Measurements from ENCODE around the gene KAZN. TPM values are rescaled to one million over a fixed set of nuclear protein-coding genes. Genes with fewer than 3 reads are reported as not detected.

KAZN gene
- total RNA-seq, 1 donor from 2014 or later, result 7.9 TPM

DNA sequence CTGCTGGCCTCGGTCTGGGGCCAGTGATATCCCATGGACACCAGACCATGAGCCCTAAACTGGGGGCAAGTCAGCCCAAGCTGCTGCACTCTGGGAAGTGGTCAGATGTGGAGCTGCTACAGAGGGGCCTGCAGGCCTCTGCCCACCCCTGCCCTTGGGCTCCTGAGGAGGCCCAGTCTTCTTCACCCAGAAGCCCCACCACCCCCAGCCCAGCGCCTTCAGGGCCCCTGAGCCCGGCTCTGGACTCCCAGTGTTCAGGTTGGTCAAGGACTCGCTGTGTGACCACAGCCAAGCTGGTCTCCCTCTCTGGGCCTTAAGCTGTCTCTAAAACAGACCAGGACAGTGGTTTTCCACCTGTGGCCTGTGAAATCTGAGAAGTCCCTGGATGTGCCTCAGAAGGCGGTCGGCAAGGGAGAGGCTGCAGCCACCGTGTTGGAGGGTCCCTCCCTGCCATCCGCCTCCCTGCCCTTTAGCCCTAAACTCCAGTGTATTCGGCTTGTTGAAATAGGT is 475.4 kb downstream of the KAZN start:
- peaks cover 7% of the 10 kb centered on the region for H3K27me3 Mint-ChIP-seq (ENCODE audit: unreplicated experiment)
- DNase-seq, result no peak
- H3K36me3 Mint-ChIP-seq (ENCODE audit: unreplicated experiment), result no peaks in the 10 kb centered on the region
- H3K4me1 Mint-ChIP-seq (ENCODE audit: low read depth, unreplicated experiment), result no peaks in the 10 kb centered on the region
- H3K4me3 Mint-ChIP-seq (ENCODE audit: unreplicated experiment), result no peak overlapping the region
- H3K27ac Mint-ChIP-seq (ENCODE audit: unreplicated experiment), result no peak overlapping the region
- no peaks in the 10 kb centered on the region for H3K9me3 Mint-ChIP-seq (ENCODE audit: unreplicated experiment)
- TF ChIP-seq, protein P1, sequence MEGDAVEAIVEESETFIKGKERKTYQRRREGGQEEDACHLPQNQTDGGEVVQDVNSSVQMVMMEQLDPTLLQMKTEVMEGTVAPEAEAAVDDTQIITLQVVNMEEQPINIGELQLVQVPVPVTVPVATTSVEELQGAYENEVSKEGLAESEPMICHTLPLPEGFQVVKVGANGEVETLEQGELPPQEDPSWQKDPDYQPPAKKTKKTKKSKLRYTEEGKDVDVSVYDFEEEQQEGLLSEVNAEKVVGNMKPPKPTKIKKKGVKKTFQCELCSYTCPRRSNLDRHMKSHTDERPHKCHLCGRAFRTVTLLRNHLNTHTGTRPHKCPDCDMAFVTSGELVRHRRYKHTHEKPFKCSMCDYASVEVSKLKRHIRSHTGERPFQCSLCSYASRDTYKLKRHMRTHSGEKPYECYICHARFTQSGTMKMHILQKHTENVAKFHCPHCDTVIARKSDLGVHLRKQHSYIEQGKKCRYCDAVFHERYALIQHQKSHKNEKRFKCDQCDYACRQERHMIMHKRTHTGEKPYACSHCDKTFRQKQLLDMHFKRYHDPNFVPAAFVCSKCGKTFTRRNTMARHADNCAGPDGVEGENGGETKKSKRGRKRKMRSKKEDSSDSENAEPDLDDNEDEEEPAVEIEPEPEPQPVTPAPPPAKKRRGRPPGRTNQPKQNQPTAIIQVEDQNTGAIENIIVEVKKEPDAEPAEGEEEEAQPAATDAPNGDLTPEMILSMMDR (IDR thresholded peaks at IDR 0.05; ENCODE audit: partially characterized antibody, unreplicated experiment), result no peak

DNA sequence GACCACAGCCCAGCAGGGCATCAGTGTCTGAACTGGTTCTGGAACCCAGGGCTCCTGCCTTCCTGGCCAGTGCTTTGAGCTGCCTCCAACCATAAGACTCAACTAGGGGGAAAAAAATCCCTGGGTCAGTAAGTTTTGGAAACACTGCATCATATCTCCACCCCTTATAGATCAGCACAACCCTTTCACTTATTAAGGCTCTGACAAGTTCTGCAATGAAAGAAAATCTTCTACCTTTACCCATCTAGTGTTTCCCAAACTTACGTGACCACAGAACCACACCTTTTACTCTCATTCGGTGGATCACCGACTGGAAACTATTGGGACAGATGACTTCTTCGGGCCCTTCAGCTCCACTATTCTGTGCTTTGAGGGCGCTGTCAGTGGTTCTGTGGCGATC is 476.7 kb downstream of the KAZN start:
- Mint-ChIP-seq H3K27ac (ENCODE audit: unreplicated experiment) (no peak overlapping the region), H3K9me3 (ENCODE audit: unreplicated experiment) (no peaks in the 10 kb centered on the region), H3K4me3 (ENCODE audit: unreplicated experiment) (no peak overlapping the region), H3K27me3 (ENCODE audit: unreplicated experiment) (peaks cover 8% of the 10 kb centered on the region), H3K4me1 (ENCODE audit: low read depth, unreplicated experiment) (no peaks in the 10 kb centered on the region), H3K36me3 (ENCODE audit: unreplicated experiment) (no peaks in the 10 kb centered on the region)
- TF ChIP-seq, protein P1 (IDR thresholded peaks at IDR 0.05; ENCODE audit: partially characterized antibody, unreplicated experiment), result no peak
- no peak for DNase-seq

DNA sequence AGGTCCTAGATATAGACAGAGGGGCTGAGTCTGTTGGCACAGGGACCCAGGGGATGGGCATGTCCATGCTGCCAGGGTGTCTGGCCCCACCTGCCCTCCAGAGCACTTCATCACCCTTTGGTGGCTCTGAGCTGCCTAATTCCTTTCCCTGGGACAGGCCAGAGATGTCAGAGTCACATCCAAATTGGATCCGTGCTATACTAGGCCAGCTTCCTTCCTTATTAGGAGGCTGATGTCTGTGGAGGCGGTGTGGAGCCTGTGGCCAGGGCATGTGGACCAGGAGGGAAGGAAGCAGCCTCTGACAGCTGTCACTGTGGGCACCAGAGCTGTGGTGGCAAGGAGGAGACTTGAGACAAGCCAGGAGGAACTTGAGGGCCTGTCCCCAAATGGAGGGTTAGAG is 477.3 kb downstream of the KAZN start:
- no peak overlapping the region for H3K27ac Mint-ChIP-seq (ENCODE audit: unreplicated experiment)
- no peaks in the 10 kb centered on the region for H3K9me3 Mint-ChIP-seq (ENCODE audit: unreplicated experiment)
- no peak overlapping the region for H3K4me3 Mint-ChIP-seq (ENCODE audit: unreplicated experiment)
- no peaks in the 10 kb centered on the region for H3K36me3 Mint-ChIP-seq (ENCODE audit: unreplicated experiment)
- TF ChIP-seq, protein P1 (IDR thresholded peaks at IDR 0.05; ENCODE audit: partially characterized antibody, unreplicated experiment), result no peak
- no peak for DNase-seq
- H3K27me3 Mint-ChIP-seq (ENCODE audit: unreplicated experiment), result peaks cover 8% of the 10 kb centered on the region
- H3K4me1 Mint-ChIP-seq (ENCODE audit: low read depth, unreplicated experiment), result no peaks in the 10 kb centered on the region

DNA sequence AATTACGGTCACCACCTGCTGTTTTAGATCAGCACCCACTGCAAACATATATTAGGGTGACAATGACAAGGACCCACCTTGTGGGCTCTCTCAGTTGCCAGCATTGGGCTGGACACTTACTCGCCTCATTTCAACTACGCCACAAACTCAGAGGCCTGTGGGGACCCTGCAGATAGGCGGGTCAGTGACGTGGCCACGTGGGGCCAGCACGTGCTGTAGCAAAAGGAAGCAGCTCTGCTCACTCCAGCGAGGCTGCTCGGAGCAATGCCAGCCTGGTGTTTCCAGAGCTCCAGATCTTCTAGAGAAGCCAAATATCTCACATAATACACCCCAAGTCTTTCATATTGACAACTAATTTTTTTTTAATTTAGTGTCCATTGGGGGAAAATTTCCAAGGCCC is 478.3 kb downstream of the KAZN start:
- H3K9me3 Mint-ChIP-seq (ENCODE audit: unreplicated experiment), result no peaks in the 10 kb centered on the region
- TF ChIP-seq, protein P1 (IDR thresholded peaks at IDR 0.05; ENCODE audit: partially characterized antibody, unreplicated experiment), result no peak
- H3K36me3 Mint-ChIP-seq (ENCODE audit: unreplicated experiment), result no peaks in the 10 kb centered on the region
- H3K4me1 Mint-ChIP-seq (ENCODE audit: low read depth, unreplicated experiment), result no peaks in the 10 kb centered on the region
- H3K27me3 Mint-ChIP-seq (ENCODE audit: unreplicated experiment), result peaks cover 8% of the 10 kb centered on the region
- H3K27ac Mint-ChIP-seq (ENCODE audit: unreplicated experiment), result no peak overlapping the region
- DNase-seq, result no peak
- no peak overlapping the region for H3K4me3 Mint-ChIP-seq (ENCODE audit: unreplicated experiment)

DNA sequence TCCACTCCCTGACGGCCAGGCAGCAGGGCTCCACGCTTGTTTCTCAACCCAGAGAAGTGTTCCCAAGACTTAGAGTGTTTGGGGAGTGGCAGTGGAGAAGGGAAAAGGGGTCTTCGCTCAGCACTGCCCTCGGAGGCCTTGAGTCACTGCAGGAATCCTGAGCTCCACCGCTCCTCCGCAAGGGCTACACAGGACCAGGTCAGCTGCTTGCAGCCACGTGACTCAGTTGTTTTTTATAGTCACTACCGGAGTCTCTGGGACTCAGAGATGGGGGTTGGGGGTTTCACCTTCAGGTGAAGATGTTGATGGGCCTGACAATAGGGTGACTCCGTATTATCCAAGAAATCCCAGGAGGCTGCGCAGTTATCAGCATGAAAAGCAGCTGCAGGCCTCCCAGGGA is 478.9 kb downstream of the KAZN start:
- Mint-ChIP-seq H3K9me3 (ENCODE audit: unreplicated experiment) (no peaks in the 10 kb centered on the region), H3K36me3 (ENCODE audit: unreplicated experiment) (no peaks in the 10 kb centered on the region), H3K4me3 (ENCODE audit: unreplicated experiment) (no peak overlapping the region), H3K27ac (ENCODE audit: unreplicated experiment) (no peak overlapping the region), H3K4me1 (ENCODE audit: low read depth, unreplicated experiment) (no peaks in the 10 kb centered on the region), H3K27me3 (ENCODE audit: unreplicated experiment) (peaks cover 8% of the 10 kb centered on the region)
- TF ChIP-seq, protein P1 (IDR thresholded peaks at IDR 0.05; ENCODE audit: partially characterized antibody, unreplicated experiment), result no peak
- no peak for DNase-seq
